ENCODE results near the gene DDX41. TPM values are rescaled to one million over a fixed set of nuclear protein-coding genes. Genes with fewer than 3 reads are reported as not detected.

DDX41 gene
- total RNA-seq, 3 donors from 2014 or later: 65.3 to 79.2 (median 79.0) TPM

- Histone ChIP-seq H3K4me3 (no peak overlapping the region), H3K4me1 (ENCODE audit: low read depth) (no peaks in the 10 kb centered on the region), H3K36me3 (ENCODE audit: low read depth) (no peaks in the 10 kb centered on the region), H3K9me3 (no peaks in the 10 kb centered on the region)
- TF ChIP-seq CTCF (IDR thresholded peaks at IDR 0.05): no peak
- ATAC-seq (no peak), DNase-seq (no peak)
- intact Hi-C loops (cut with DNase I, micrococcal nuclease): no loop called here
Measured at GRCh38 chr5:177528631-177529030, 11.9 kb upstream of the DDX41 start.

- Histone ChIP-seq H3K4me3 (no peak overlapping the region), H3K9me3 (no peaks in the 10 kb centered on the region), H3K36me3 (ENCODE audit: low read depth) (peaks cover 4% of the 10 kb centered on the region), H3K4me1 (ENCODE audit: low read depth) (no peaks in the 10 kb centered on the region)
- DNase-seq: no peak
- no peak for TF ChIP-seq CTCF (IDR thresholded peaks at IDR 0.05)
- intact Hi-C loops (cut with DNase I, micrococcal nuclease): no loop called here
- ATAC-seq: no peak
Measured at GRCh38 chr5:177527595-177527994, 10.8 kb upstream of the DDX41 start.

- no peaks in the 10 kb centered on the region for H3K9me3 ChIP-seq
- no peaks in the 10 kb centered on the region for H3K4me1 ChIP-seq (ENCODE audit: low read depth)
- peaks cover 4% of the 10 kb centered on the region for H3K36me3 ChIP-seq (ENCODE audit: low read depth)
- H3K4me3 ChIP-seq: no peak overlapping the region
- intact Hi-C loops (cut with DNase I, micrococcal nuclease): no loop called here
- no peak for ATAC-seq
- no peak for DNase-seq
- TF ChIP-seq CTCF (IDR thresholded peaks at IDR 0.05): no peak
Measured at GRCh38 chr5:177526791-177527190, 10.0 kb upstream of the DDX41 start.

GRCh38 chr5:177526191-177526590 is 9.4 kb upstream of the DDX41 start:
- TF ChIP-seq CTCF (IDR thresholded peaks at IDR 0.05): no peak
- DNase-seq (no peak), ATAC-seq (no peak)
- intact Hi-C loops (cut with DNase I, micrococcal nuclease): no loop called here
- Histone ChIP-seq H3K36me3 (ENCODE audit: low read depth) (peaks cover 4% of the 10 kb centered on the region), H3K9me3 (no peaks in the 10 kb centered on the region), H3K4me3 (no peak overlapping the region), H3K4me1 (ENCODE audit: low read depth) (no peaks in the 10 kb centered on the region)

GRCh38 chr5:177524941-177525655 is 8.3 kb upstream of the DDX41 start:
- Histone ChIP-seq H3K4me3 (no peak overlapping the region), H3K4me1 (ENCODE audit: low read depth) (no peaks in the 10 kb centered on the region), H3K9me3 (no peaks in the 10 kb centered on the region), H3K36me3 (ENCODE audit: low read depth) (peaks cover 4% of the 10 kb centered on the region)
- no peak for ATAC-seq
- TF ChIP-seq CTCF (IDR thresholded peaks at IDR 0.05): no peak
- intact Hi-C loops (cut with DNase I, micrococcal nuclease): no loop called here
- no peak for DNase-seq

GRCh38 chr5:177524539-177524900 is 7.8 kb upstream of the DDX41 start:
- H3K9me3 ChIP-seq: no peaks in the 10 kb centered on the region
- no peak overlapping the region for H3K4me3 ChIP-seq
- intact Hi-C loops (cut with DNase I, micrococcal nuclease): no loop called here
- DNase-seq (no peak), ATAC-seq (no peak)
- no peaks in the 10 kb centered on the region for H3K4me1 ChIP-seq (ENCODE audit: low read depth)
- TF ChIP-seq CTCF (IDR thresholded peaks at IDR 0.05): no peak
- H3K36me3 ChIP-seq (ENCODE audit: low read depth): peaks cover 4% of the 10 kb centered on the region
